Gastrocnemius medialis (tissue), 4 donors: ENCODE measurements around the gene ZBED5. TPM values are rescaled to one million over a fixed set of nuclear protein-coding genes. Genes with fewer than 3 reads are reported as not detected.
A peak's percentile ranks its signal among the peaks of the same experiment; 100 is the strongest.
"Not testable (repeated sequence)": the region's sequence is repeated elsewhere in the genome, so short reads cannot be mapped to it uniquely, and the experiment has no call there.

Experiments used
- ATAC-seq, 2 donors: fragments of 150-250 bp; one replicate each; pipeline ENCODE4 v1.9.1; 2016
- DNase-seq, 2 donors: peaks; one replicate each; pipeline ENCODE4 v3.0.0-alpha.2; 2019
- H3K27ac ChIP-seq, 4 donors: fragments of 200-600 bp; sonication (generic); 1 replicate in 1 of 4; 2 replicates in 3 of 4; pipeline ENCODE4 v1.5.1; 2016 to 2018; ENCODE audit warnings: mild to moderate bottlenecking in 2 of 4, moderate library complexity in 1 of 4
- H3K27me3 ChIP-seq, 3 donors: fragments of 200-600 bp; sonication (generic) in 2 of 3; 1 replicate in 1 of 3; 2 replicates in 2 of 3; pipeline versions ENCODE4 v1.5.1 to v1.6.0; 2016 to 2019; ENCODE audit warnings: mild to moderate bottlenecking in 1 of 3, moderate library complexity in 1 of 3
- H3K36me3 ChIP-seq, 2 donors: fragments of 200-600 bp; sonication (generic) in 1 of 2; one replicate each; pipeline ENCODE4 v1.5.1; 2017 to 2018
- H3K4me1 ChIP-seq, 2 donors: fragments of 200-600 bp; sonication (generic) in 1 of 2; one replicate each; pipeline ENCODE4 v1.5.1; 2016 to 2017; ENCODE audit warnings: mild to moderate bottlenecking in 2 of 2
- H3K4me3 ChIP-seq, 4 donors: fragments of 200-600 bp; sonication (generic) in 3 of 4; 1 replicate in 1 of 4; 2 replicates in 3 of 4; pipeline ENCODE4 v1.5.1; 2016 to 2019; ENCODE audit warnings: mild to moderate bottlenecking in 2 of 4
- H3K9me3 ChIP-seq, 3 donors: fragments of 200-600 bp; sonication (generic) in 2 of 3; 1 replicate in 1 of 3; 2 replicates in 2 of 3; pipeline ENCODE4 v1.5.1; 2016 to 2019
- POLR2A ChIP-seq, 2 donors: fragments of 450-650 bp; IDR thresholded peaks; one replicate each; pipeline ENCODE4 v1.6.1; 2017; ENCODE audit warnings: antibody characterized with exemption in 2 of 2, mild to moderate bottlenecking in 2 of 2, moderate library complexity in 2 of 2
- in situ Hi-C, 4 donors: fragments of 200-750 bp; cut with MboI; loops; one replicate each; pipeline versions ENCODE4 v1.15.0 to v1.8.0; 2017; ENCODE audit warnings: low sequenced_read_pairs in 4 of 4
- intact Hi-C: fragments of 100-400 bp; cut with DNase I; formaldehyde crosslinking; loops from one replicate; pipeline ENCODE4 v1.15.1; 2023; ENCODE audit warnings: low total_unique reads
- total RNA-seq, 4 donors: library from RNA; depleted of rRNA; stranded (reverse); fragments of >200 nt; gene quantifications; one replicate each; pipeline versions ENCODE4 v1.1.0 to v1.2.3, GENCODE V29; 2016
- TF ChIP-seq, protein P1 (sequence below), 5 experiments: fragments of 450-650 bp in 3 of 5; fragments of 200-600 bp in 2 of 5; sonication (generic) in 2 of 5; IDR thresholded peaks in 4 of 5; conservative IDR thresholded peaks in 1 of 5; 1 replicate in 4 of 5; 2 replicates in 1 of 5; pipeline ENCODE4 v1.5.1; 2016 to 2019; ENCODE audit warnings: antibody characterized with exemption in 5 of 5, mild to moderate bottlenecking in 3 of 5, moderate library complexity in 3 of 5

The ZBED5 gene
- total RNA-seq, 4 donors from 2014 or later = 11.3 to 36.3 (median 18.5) TPM

DNA sequence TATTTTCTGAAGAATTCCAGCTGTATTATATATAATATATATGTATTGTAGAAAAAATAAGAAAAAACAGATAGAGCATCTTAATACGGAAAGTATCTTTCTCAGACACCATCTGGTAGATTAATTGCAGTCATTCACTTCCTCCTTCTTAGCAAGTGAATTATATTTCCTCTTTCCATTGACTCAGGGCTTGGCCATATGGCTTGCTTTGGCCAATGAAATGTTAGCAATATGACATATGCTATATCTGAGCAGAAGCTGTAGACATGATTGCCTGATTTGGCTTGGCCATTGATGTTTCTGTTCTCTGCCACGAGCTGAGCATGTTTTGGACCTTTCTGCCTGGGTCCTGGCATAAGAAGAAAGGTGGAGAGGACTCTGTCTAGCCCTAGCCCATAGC, 34.4 kb upstream of the ZBED5 start:
- no peak for ATAC-seq
- no peaks in the 10 kb centered on the region for H3K27me3 ChIP-seq
- H3K4me1 ChIP-seq = peaks cover 19 to 38% of the 10 kb centered on the region in 2 donors
- peak overlapping the region in 3 of 4 donors; percentile 13 to 93 (median 79) for H3K27ac ChIP-seq
- in situ Hi-C loops = no loop called here
- no peak for DNase-seq
- intact Hi-C loops = no loop called here
- H3K4me3 ChIP-seq = no peak overlapping the region
- H3K9me3 ChIP-seq = no peaks in the 10 kb centered on the region
- no peaks in the 10 kb centered on the region for H3K36me3 ChIP-seq
- TF ChIP-seq, protein P1, sequence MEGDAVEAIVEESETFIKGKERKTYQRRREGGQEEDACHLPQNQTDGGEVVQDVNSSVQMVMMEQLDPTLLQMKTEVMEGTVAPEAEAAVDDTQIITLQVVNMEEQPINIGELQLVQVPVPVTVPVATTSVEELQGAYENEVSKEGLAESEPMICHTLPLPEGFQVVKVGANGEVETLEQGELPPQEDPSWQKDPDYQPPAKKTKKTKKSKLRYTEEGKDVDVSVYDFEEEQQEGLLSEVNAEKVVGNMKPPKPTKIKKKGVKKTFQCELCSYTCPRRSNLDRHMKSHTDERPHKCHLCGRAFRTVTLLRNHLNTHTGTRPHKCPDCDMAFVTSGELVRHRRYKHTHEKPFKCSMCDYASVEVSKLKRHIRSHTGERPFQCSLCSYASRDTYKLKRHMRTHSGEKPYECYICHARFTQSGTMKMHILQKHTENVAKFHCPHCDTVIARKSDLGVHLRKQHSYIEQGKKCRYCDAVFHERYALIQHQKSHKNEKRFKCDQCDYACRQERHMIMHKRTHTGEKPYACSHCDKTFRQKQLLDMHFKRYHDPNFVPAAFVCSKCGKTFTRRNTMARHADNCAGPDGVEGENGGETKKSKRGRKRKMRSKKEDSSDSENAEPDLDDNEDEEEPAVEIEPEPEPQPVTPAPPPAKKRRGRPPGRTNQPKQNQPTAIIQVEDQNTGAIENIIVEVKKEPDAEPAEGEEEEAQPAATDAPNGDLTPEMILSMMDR (IDR thresholded peaks at IDR 0.05 in 4 of 5, conservative IDR thresholded peaks at IDR 0.05 in 1 of 5) = no peak
- TF ChIP-seq POLR2A (IDR thresholded peaks at IDR 0.05) = no peak

GRCh38 chr11:10891151-10891720, 33.4 kb upstream of the ZBED5 start:
- Histone ChIP-seq H3K9me3 (no peaks in the 10 kb centered on the region), H3K27ac (peak overlapping the region in 1 of 4 donors; percentile 23), H3K27me3 (no peaks in the 10 kb centered on the region), H3K36me3 (no peaks in the 10 kb centered on the region), H3K4me1 (peaks cover 15 to 36% of the 10 kb centered on the region in 2 donors), H3K4me3 (no peak overlapping the region)
- TF ChIP-seq, protein P1 (IDR thresholded peaks at IDR 0.05 in 4 of 5, conservative IDR thresholded peaks at IDR 0.05 in 1 of 5) = no peak
- TF ChIP-seq POLR2A (IDR thresholded peaks at IDR 0.05) = no peak
- in situ Hi-C loops = no loop called here
- DNase-seq (no peak), ATAC-seq (no peak)
- intact Hi-C loops = no loop called here

- ATAC-seq, in situ Hi-C loops, intact Hi-C loops: not testable (repeated sequence)
Measured at GRCh38 chr11:10890083-10890482, 32.2 kb upstream of the ZBED5 start.

DNA sequence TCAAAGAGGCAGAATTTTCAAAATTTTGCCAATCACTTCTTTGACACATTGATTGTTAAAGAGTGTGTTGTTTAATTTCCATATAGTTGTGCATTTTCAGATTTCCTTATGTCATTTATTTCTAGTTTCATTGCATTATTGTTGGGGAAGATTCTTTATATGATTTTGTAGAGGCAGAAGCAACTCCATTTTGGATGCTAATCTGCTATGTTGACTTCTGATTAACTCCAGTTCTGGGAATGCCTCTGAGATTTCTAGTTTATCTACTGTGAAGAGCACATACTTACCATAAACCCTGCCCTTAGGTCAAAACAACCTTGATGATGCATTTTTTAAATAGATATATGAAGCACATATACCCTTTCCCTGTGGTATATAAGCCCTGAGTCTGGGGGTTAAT, 29.5 kb upstream of the ZBED5 start:
- Histone ChIP-seq H3K36me3 (no peaks in the 10 kb centered on the region), H3K27ac (peak overlapping the region in 1 of 4 donors; percentile 45), H3K4me3 (no peak overlapping the region), H3K27me3 (no peaks in the 10 kb centered on the region), H3K9me3 (no peaks in the 10 kb centered on the region), H3K4me1 (peaks cover 10 to 21% of the 10 kb centered on the region in 2 donors)
- TF ChIP-seq, protein P1 (IDR thresholded peaks at IDR 0.05 in 4 of 5, conservative IDR thresholded peaks at IDR 0.05 in 1 of 5) = no peak
- TF ChIP-seq POLR2A (IDR thresholded peaks at IDR 0.05) = no peak
- ATAC-seq (no peak), DNase-seq (no peak)
- in situ Hi-C loops (no loop called here), intact Hi-C loops (no loop called here)

More at GRCh38 chr11:10890083-10890482, 32.2 kb upstream of the ZBED5 start:
- H3K9me3 ChIP-seq, H3K36me3 ChIP-seq, H3K27ac ChIP-seq, DNase-seq, H3K4me3 ChIP-seq, H3K27me3 ChIP-seq: not testable (repeated sequence)
- H3K4me1 ChIP-seq = peaks cover 24 to 40% of the 10 kb centered on the region in 2 donors

GRCh38 chr11:10886652-10887250, 28.9 kb upstream of the ZBED5 start:
- intact Hi-C loops (no loop called here), in situ Hi-C loops (no loop called here)
- H3K27ac ChIP-seq = peak overlapping the region in 3 of 4 donors; percentile 24 to 45 (median 34)

More at GRCh38 chr11:10886652-10887250, 28.9 kb upstream of the ZBED5 start:
- peaks cover 10 to 21% of the 10 kb centered on the region in 2 donors for H3K4me1 ChIP-seq
- TF ChIP-seq, protein P1 (IDR thresholded peaks at IDR 0.05 in 4 of 5, conservative IDR thresholded peaks at IDR 0.05 in 1 of 5) = no peak
- no peak for TF ChIP-seq POLR2A (IDR thresholded peaks at IDR 0.05)
- ATAC-seq = no peak
- no peaks in the 10 kb centered on the region for H3K36me3 ChIP-seq
- H3K27me3 ChIP-seq = no peaks in the 10 kb centered on the region
- no peak overlapping the region for H3K4me3 ChIP-seq
- no peak for DNase-seq
- no peaks in the 10 kb centered on the region for H3K9me3 ChIP-seq
